ENCODE data around the gene SLC25A22.

GRCh38 chr11:746289-747157 is 51.6 kb downstream of the SLC25A22 start:
- TF ChIP-seq CTCF (IDR thresholded peaks at IDR 0.05; ENCODE audit: low read depth, low read length) (no peak), EZH2phosphoT487 (IDR thresholded peaks at IDR 0.05; ENCODE audit: low read depth) (no peak)

Data from OCI-LY3 (cell line).